Smooth muscle cell (in vitro differentiated cells): Measurements from ENCODE around the gene TXN. TPM values are rescaled to one million over a fixed set of nuclear protein-coding genes. Genes with fewer than 3 reads are reported as not detected.

Experiments
- DNase-seq: peaks from one replicate; lab custom pipeline; 2025; ENCODE audit not compliant: unreplicated experiment; lab: John Stamatoyannopoulos, UW
- H2AFZ ChIP-seq: fragments of 200-600 bp; sonication (generic); 2 replicates; pipeline ENCODE4 v1.6.0; 2016; ENCODE audit warnings: antibody characterized with exemption, low read depth, mild to moderate bottlenecking
- H3F3A ChIP-seq: fragments of 200-600 bp; sonication (generic); 2 replicates; pipeline ENCODE4 v1.6.0; 2017; ENCODE audit warnings: antibody characterized with exemption, low read depth
- H3K27ac ChIP-seq: fragments of 200-600 bp; sonication (generic); 2 replicates; pipeline ENCODE4 v1.5.1; 2016; ENCODE audit warnings: low read depth, mild to moderate bottlenecking
- H3K27me3 ChIP-seq: fragments of 200-600 bp; sonication (generic); 2 replicates; pipeline ENCODE4 v1.6.1; 2016; ENCODE audit warnings: low read depth, mild to moderate bottlenecking
- H3K36me3 ChIP-seq: fragments of 200-600 bp; sonication (generic); 2 replicates; pipeline ENCODE4 v1.5.1; 2016; ENCODE audit warnings: low read depth
- H3K4me1 ChIP-seq: fragments of 200-600 bp; sonication (generic); 2 replicates; pipeline ENCODE4 v1.5.1; 2016; ENCODE audit warnings: low read depth
- H3K4me2 ChIP-seq: fragments of 200-600 bp; sonication (generic); 2 replicates; pipeline ENCODE4 v1.6.0; 2016; ENCODE audit warnings: mild to moderate bottlenecking
- H3K4me3 ChIP-seq: fragments of 200-600 bp; sonication (generic); 2 replicates; pipeline ENCODE4 v1.5.1; 2016; ENCODE audit warnings: mild to moderate bottlenecking
- H3K79me2 ChIP-seq: fragments of 200-600 bp; sonication (generic); 2 replicates; pipeline ENCODE4 v1.6.0; 2016; ENCODE audit warnings: low read depth, mild to moderate bottlenecking
- H3K9ac ChIP-seq: fragments of 200-600 bp; sonication (generic); 2 replicates; pipeline ENCODE4 v1.6.0; 2016; ENCODE audit warnings: low read depth
- H3K9me3 ChIP-seq: fragments of 200-600 bp; sonication (generic); replicated peaks from 2 replicates; pipeline ENCODE4 v1.5.1; 2016; ENCODE audit warnings: low read depth
- H4K20me1 ChIP-seq: fragments of 200-600 bp; sonication (generic); 2 replicates; pipeline ENCODE4 v1.6.0; 2016; ENCODE audit warnings: low read depth
- WGBS: methylation state at CpG from one replicate; pipeline ENCODE4 v1.1.7; 2016; ENCODE audit warnings: low lambda C conversion rate; 5-methylcytosine and 5-hydroxymethylcytosine counted together
- polyA plus RNA-seq: library from polyadenylated mRNA; unstranded; fragments of >200 nt; fragmentation: Nextera tagmentation; extraction: Ambion mirVana; gene quantifications from 2 replicates; pipeline ENCODE4 v1.2.1, GENCODE V29; 2016
- total RNA-seq: library from RNA; depleted of rRNA; stranded (reverse); fragments of >200 nt; gene quantifications from 2 replicates; pipeline ENCODE4 v1.2.3, GENCODE V29; 2014
- TF ChIP-seq, protein P1 (sequence below): fragments of 200-600 bp; sonication (generic); IDR thresholded peaks from 2 replicates; pipeline ENCODE4 v1.5.1; 2017; ENCODE audit warnings: borderline replicate concordance, mild to moderate bottlenecking, antibody characterized with exemption; ENCODE audit not compliant: insufficient read depth, poor library complexity, severe bottlenecking

TXN gene
- total and polyA plus RNA-seq, 2 experiments from 2014 or later, result 394 to 426 TPM

DNA sequence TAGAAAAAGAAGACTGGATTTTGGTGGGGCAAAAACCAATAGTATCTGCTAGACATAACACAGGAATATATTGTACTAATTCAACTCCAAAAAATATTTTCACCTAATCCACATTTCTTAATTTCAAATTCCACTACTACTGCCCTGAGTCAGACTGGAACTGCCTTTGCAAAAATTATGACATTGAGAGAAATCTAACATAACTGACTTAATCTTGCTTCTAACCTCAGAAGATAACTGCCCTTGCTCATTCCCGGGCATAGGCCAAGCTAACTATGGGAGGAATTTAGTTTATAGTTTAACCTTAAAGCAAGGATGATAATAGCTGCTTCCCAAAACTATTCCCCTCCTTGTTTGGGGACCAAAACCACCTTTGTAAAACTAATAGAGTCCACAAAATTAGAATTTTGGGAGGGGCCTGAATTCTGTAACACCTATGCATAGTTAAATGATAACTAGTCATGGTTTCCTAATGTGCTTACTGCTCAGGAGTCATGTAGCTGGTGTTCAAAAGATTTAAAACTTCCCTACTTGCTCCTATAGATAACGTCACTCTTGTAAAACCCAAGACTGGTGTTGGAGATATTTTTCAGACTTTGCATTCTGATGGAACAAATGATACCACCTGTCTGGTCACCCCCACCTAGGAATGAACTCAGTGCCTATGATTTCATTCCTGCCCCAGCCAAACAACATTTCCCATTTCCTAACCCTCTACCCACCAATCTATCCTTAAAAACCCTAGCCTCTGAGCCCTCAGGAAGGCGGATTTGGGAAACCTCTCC, 14.1 kb upstream of the TXN start:
- Histone ChIP-seq H3K4me1 (no peaks in the 10 kb centered on the region), H3K9me3 (no peaks in the 10 kb centered on the region), H2AFZ (no peak overlapping the region), H3K27me3 (no peaks in the 10 kb centered on the region), H3K4me2 (no peak overlapping the region), H3K27ac (no peak overlapping the region), H3K4me3 (no peak overlapping the region), H3F3A (no peaks in the 10 kb centered on the region), H3K79me2 (no peaks in the 10 kb centered on the region), H4K20me1 (no peaks in the 10 kb centered on the region), H3K36me3 (no peaks in the 10 kb centered on the region), H3K9ac (no peak overlapping the region)
- TF ChIP-seq, protein P1, sequence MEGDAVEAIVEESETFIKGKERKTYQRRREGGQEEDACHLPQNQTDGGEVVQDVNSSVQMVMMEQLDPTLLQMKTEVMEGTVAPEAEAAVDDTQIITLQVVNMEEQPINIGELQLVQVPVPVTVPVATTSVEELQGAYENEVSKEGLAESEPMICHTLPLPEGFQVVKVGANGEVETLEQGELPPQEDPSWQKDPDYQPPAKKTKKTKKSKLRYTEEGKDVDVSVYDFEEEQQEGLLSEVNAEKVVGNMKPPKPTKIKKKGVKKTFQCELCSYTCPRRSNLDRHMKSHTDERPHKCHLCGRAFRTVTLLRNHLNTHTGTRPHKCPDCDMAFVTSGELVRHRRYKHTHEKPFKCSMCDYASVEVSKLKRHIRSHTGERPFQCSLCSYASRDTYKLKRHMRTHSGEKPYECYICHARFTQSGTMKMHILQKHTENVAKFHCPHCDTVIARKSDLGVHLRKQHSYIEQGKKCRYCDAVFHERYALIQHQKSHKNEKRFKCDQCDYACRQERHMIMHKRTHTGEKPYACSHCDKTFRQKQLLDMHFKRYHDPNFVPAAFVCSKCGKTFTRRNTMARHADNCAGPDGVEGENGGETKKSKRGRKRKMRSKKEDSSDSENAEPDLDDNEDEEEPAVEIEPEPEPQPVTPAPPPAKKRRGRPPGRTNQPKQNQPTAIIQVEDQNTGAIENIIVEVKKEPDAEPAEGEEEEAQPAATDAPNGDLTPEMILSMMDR, result no peak
- 62% methylated on average over 3 of the region's 3 CpGs for WGBS
- no peak for DNase-seq

DNA sequence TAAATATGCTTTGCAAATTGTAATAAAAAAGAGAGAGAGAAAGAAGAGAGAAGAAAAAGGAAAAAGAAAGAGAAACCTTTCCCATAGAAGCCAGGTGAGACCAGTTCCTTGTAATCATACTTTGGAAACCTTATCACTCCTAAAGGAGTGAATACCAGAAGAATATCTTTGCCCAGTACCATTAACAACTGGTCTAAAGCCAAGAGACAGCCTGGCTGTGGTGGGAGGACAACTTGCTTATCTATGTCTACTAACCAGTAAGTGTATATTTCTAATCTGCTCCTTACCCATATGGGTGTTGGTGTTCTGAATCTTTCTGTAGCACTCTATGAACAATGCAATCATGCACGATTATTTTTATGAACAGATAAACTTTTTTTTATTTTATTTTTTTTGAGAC, 10.5 kb upstream of the TXN start:
- H3K4me1 ChIP-seq, result no peaks in the 10 kb centered on the region
- H3K27ac ChIP-seq, result no peak overlapping the region
- 83% methylated on average over 1 of the region's 1 CpG for WGBS
- H3K4me2 ChIP-seq, result no peak overlapping the region
- no peaks in the 10 kb centered on the region for H3K9me3 ChIP-seq
- no peaks in the 10 kb centered on the region for H4K20me1 ChIP-seq
- TF ChIP-seq, protein P1, result no peak
- H3K9ac ChIP-seq, result no peak overlapping the region
- H3K4me3 ChIP-seq, result no peak overlapping the region
- H2AFZ ChIP-seq, result no peak overlapping the region
- H3K36me3 ChIP-seq, result no peaks in the 10 kb centered on the region
- no peaks in the 10 kb centered on the region for H3F3A ChIP-seq
- H3K27me3 ChIP-seq, result no peaks in the 10 kb centered on the region
- H3K79me2 ChIP-seq, result no peaks in the 10 kb centered on the region
- DNase-seq, result no peak

DNA sequence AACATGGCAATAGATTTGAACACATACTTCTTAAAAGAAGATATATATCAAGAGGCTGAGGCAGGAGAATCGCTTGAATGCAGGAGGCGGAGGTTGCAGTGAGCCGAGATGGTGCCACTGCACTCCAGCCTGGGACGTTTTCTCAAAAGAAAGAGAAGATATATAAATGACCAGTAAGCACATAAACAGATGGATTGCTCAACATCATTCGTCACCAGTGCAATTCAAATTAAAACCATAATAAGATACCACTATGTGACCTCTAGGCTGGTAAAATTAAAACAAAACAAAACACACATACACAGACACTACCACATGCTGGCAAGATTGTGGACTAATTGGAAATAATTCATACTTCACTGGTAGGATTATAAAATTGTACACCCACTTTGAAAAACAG, 5.3 kb upstream of the TXN start:
- no peak for DNase-seq
- Histone ChIP-seq H3K36me3 (no peaks in the 10 kb centered on the region), H3K27ac (no peak overlapping the region), H3K4me2 (no peak overlapping the region), H3K79me2 (no peaks in the 10 kb centered on the region), H3K9me3 (no peaks in the 10 kb centered on the region), H3K27me3 (no peaks in the 10 kb centered on the region), H4K20me1 (no peaks in the 10 kb centered on the region), H3F3A (no peaks in the 10 kb centered on the region), H3K9ac (no peak overlapping the region), H3K4me3 (no peak overlapping the region), H2AFZ (no peak overlapping the region), H3K4me1 (peaks cover 3% of the 10 kb centered on the region)
- WGBS, result 80% methylated on average over 5 of the region's 5 CpGs
- TF ChIP-seq, protein P1, result no peak

DNA sequence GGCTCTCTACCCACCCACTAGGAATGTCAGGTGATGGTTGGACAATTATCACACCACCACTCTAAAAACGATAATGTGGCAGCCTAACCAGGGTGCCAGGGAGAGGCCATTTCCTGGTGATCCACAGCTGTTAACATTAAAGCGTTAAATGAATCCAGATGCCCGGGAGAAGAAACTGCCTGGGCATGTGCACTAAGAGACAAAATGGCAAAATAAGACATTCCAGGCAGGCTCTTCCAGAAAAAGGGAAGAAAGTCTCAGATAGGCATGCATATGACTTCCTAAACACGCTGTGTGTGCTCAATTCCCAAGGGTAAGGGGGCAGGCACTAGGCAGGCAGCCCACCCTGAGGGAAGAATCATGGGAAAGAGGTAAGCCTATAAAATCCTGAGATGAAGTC, 4.6 kb upstream of the TXN start:
- no peaks in the 10 kb centered on the region for H3F3A ChIP-seq
- H3K27ac ChIP-seq, result no peak overlapping the region
- TF ChIP-seq, protein P1, result no peak
- H3K79me2 ChIP-seq, result peaks cover 3% of the 10 kb centered on the region
- 45% methylated on average over 4 of the region's 4 CpGs for WGBS
- H4K20me1 ChIP-seq, result no peaks in the 10 kb centered on the region
- no peaks in the 10 kb centered on the region for H3K9me3 ChIP-seq
- H2AFZ ChIP-seq, result no peak overlapping the region
- peaks cover 3% of the 10 kb centered on the region for H3K4me1 ChIP-seq
- H3K9ac ChIP-seq, result no peak overlapping the region
- H3K4me2 ChIP-seq, result no peak overlapping the region
- H3K4me3 ChIP-seq, result no peak overlapping the region
- DNase-seq, result no peak
- H3K36me3 ChIP-seq, result no peaks in the 10 kb centered on the region
- no peaks in the 10 kb centered on the region for H3K27me3 ChIP-seq
